OCI-LY7 (cell line): ENCODE measurements around the gene UBE2E1. TPM values are rescaled to one million over a fixed set of nuclear protein-coding genes. Genes with fewer than 3 reads are reported as not detected.

ENCODE experiments used
- BruUV-seq: library from RNA; stranded (reverse); fragments of 400-500 nt; replicated peaks from 2 replicates; lab custom pipeline; 2021; lab: Mats Ljungman, UMichigan
- CTCF ChIA-PET: fragments of 300-600 bp; sonication (Branson Sonifier 250); formaldehyde crosslinking; loops from one replicate; lab custom pipeline; 2022; ENCODE audit warnings: antibody characterized with exemption; ENCODE audit not compliant: unreplicated experiment; lab: Charles Lee
- POLR2A ChIA-PET: fragments of 300-600 bp; sonication (Branson Sonifier 250); formaldehyde crosslinking; loops from one replicate; lab custom pipeline; 2022; ENCODE audit warnings: antibody characterized with exemption; lab: Charles Lee
- DNase-seq: peaks from one replicate; pipeline ENCODE4 v3.0.0-alpha.2; 2015; ENCODE audit warnings: low spot score
- H2AFZ ChIP-seq: fragments of 200-600 bp; sonication (generic), shearing (Covaris generic); 2 replicates; pipeline ENCODE4 v1.6.1; 2014; ENCODE audit warnings: mild to moderate bottlenecking, antibody characterized with exemption, low read length, moderate library complexity
- H3K27ac ChIP-seq: fragments of 200-600 bp; sonication (generic); 2 replicates; pipeline ENCODE4 v1.5.1; 2014; ENCODE audit warnings: mixed run types, low read depth, mild to moderate bottlenecking, moderate library complexity, low read length, inconsistent platforms; ENCODE audit not compliant: poor library complexity, severe bottlenecking
- H3K36me3 ChIP-seq: fragments of 200-600 bp; sonication (generic); 2 replicates; pipeline ENCODE4 v1.6.1; 2014; ENCODE audit warnings: mild to moderate bottlenecking, antibody characterized with exemption, low read length, moderate library complexity, mixed read lengths; ENCODE audit not compliant: insufficient read depth
- H3K4me1 ChIP-seq: fragments of 200-600 bp; sonication (generic); 2 replicates; pipeline ENCODE4 v1.5.1; 2014; ENCODE audit warnings: mild to moderate bottlenecking, low read length; ENCODE audit not compliant: insufficient read depth, poor library complexity, severe bottlenecking
- H3K4me2 ChIP-seq: fragments of 200-600 bp; sonication (generic); 2 replicates; pipeline ENCODE4 v1.6.1; 2014; ENCODE audit warnings: mild to moderate bottlenecking, low read length
- H3K4me3 ChIP-seq: fragments of 200-600 bp; sonication (generic); 2 replicates; pipeline ENCODE4 v1.5.1; 2014; ENCODE audit warnings: mild to moderate bottlenecking, low read depth, low read length; ENCODE audit not compliant: poor library complexity, severe bottlenecking
- H3K79me2 ChIP-seq: fragments of 200-600 bp; sonication (generic); 2 replicates; pipeline ENCODE4 v1.6.1; 2016; ENCODE audit warnings: low read depth, mild to moderate bottlenecking, low read length, moderate library complexity, mixed read lengths; ENCODE audit not compliant: insufficient read depth
- H3K9me2 ChIP-seq: fragments of 200-600 bp; sonication (generic); 2 replicates; pipeline ENCODE4 v1.6.1; 2016; ENCODE audit warnings: mild to moderate bottlenecking, low read length, mixed read lengths; ENCODE audit not compliant: insufficient read depth
- H3K9me3 ChIP-seq: fragments of 200-600 bp; sonication (generic); 2 replicates; pipeline ENCODE4 v1.6.1; 2014; ENCODE audit warnings: mild to moderate bottlenecking, mixed run types, low read length, mixed read lengths
- H4K20me1 ChIP-seq: fragments of 200-600 bp; sonication (generic); 2 replicates; pipeline ENCODE4 v1.6.1; 2014; ENCODE audit warnings: mild to moderate bottlenecking, antibody characterized with exemption, low read length, moderate library complexity, mixed read lengths; ENCODE audit not compliant: insufficient read depth
- EZH2phosphoT487 ChIP-seq: fragments of 200-600 bp; sonication (generic); IDR thresholded peaks from 2 replicates; pipeline ENCODE4 v1.6.1; 2018; ENCODE audit warnings: low read depth, borderline replicate concordance, mild to moderate bottlenecking, mixed run types, antibody characterized with exemption, low read length, moderate library complexity, mixed read lengths
- intact Hi-C: fragments of 100-400 bp; cut with micrococcal nuclease; formaldehyde crosslinking; loops from one replicate; pipeline ENCODE4 v1.10.0; 2022; ENCODE audit not compliant: unreplicated experiment
- total RNA-seq, 2 experiments: library from RNA; depleted of rRNA in 1 of 2; stranded (reverse); fragments of >200 nt in 1 of 2; shearing (Covaris generic) in 1 of 2; gene quantifications; 2 replicates each; pipeline ENCODE4 v1.2.3, GENCODE V29; 2014 to 2022
- TF ChIP-seq, protein P1 (sequence below): fragments of 200-600 bp; sonication (generic); conservative IDR thresholded peaks from 2 replicates; pipeline ENCODE4 v1.5.1; 2014; ENCODE audit warnings: mild to moderate bottlenecking, antibody characterized with exemption, low read length, moderate library complexity, mixed read lengths

The UBE2E1 gene
- total RNA-seq, 2 experiments from 2014 or later, result 126 to 142 TPM

DNA sequence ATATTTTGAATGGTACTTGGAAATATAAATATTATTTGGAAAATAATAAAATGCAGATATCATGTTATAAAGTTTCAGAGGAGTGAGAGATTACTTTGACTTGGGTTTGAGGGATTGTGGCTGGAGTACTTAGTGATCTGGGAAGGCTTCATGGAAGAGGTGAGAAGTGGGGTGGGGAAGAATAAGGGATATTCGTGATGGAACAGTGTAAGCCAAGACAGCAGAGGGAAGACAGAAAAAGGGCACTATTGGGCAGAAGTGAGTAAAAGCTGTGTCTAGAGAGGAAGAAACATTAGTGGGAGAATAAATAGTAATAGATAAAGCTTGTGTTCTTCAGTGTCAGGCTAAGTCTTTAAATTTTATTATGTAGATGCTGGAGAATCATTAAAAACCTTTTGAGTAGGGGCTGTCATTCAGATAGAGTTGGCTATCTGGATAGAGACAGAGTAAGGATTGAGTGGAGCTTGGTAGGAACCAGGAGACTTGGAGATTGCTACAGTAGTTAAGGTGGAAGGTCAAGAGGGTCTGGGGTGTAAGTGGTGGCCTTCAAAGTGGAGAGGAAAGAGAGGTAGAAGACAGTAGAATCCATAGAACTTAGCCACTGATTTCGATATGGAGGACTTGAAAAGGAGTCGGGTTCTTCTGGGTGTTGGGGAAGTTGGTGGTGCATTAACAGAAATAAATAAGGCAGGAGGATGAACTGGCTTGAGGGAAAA, 11.9 kb downstream of the UBE2E1 start:
- Histone ChIP-seq H3K36me3 (peaks cover 65% of the 10 kb centered on the region), H3K9me2 (no peaks in the 10 kb centered on the region), H3K4me2 (no peak overlapping the region), H2AFZ (no peak overlapping the region), H3K4me1 (peaks cover 4% of the 10 kb centered on the region), H3K4me3 (no peak overlapping the region), H4K20me1 (peaks cover 14% of the 10 kb centered on the region), H3K9me3 (no peaks in the 10 kb centered on the region), H3K79me2 (peaks cover 31% of the 10 kb centered on the region; the same call in 1 of the 2 replicates), H3K27ac (no peak overlapping the region)
- TF ChIP-seq, protein P1, sequence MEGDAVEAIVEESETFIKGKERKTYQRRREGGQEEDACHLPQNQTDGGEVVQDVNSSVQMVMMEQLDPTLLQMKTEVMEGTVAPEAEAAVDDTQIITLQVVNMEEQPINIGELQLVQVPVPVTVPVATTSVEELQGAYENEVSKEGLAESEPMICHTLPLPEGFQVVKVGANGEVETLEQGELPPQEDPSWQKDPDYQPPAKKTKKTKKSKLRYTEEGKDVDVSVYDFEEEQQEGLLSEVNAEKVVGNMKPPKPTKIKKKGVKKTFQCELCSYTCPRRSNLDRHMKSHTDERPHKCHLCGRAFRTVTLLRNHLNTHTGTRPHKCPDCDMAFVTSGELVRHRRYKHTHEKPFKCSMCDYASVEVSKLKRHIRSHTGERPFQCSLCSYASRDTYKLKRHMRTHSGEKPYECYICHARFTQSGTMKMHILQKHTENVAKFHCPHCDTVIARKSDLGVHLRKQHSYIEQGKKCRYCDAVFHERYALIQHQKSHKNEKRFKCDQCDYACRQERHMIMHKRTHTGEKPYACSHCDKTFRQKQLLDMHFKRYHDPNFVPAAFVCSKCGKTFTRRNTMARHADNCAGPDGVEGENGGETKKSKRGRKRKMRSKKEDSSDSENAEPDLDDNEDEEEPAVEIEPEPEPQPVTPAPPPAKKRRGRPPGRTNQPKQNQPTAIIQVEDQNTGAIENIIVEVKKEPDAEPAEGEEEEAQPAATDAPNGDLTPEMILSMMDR, result no peak
- TF ChIP-seq EZH2phosphoT487, result no peak
- intact Hi-C loops, result no loop called here
- DNase-seq, result no peak
- ChIA-PET CTCF (no interaction called here), POLR2A (interaction anchor here (0.6 to 1.6 kb wide), 3 partner anchors 10 to 45 kb away, joined by 3 to 7 read pairs (median 4); no protein-coding TSS in a partner anchor)
- BruUV-seq, result no TSS peak

DNA sequence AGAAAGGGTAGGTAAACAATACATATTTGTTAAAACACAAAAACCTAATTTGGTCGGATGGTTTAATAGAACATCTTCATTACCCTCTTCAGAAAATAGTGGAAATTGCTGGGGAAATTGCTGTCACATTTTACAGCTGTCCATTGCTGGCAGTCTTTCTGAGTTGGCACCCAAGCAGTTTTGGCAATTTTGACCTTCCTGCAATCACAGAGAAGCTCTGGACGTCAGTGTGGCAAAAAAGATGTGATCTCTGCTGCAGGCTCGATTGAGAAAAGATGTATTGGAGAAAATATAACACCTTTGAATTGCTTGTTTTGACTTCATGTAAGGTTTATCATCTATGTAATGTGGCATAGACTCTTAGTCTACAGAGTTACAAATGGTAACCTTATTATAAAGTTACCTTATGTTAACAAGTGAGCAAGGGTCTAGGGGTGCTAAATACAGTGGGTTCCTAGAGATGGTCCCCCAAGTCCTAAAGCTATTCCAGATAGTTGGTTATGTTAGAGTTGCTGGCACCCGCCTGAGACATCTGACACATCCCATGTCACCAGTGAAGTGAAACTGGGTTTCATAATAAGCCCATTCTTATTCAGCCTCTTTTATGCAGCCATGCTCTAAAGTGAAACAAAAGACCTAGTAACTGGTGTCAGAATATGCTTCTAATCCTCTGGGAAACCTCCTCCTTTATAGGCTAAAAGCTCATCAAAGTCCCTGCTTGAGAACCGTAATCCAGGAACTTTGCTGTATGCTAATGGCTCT, 14.0 kb downstream of the UBE2E1 start:
- CTCF ChIA-PET, result no interaction called here
- POLR2A ChIA-PET, result interaction anchor here (0.6 to 1.0 kb wide), 4 partner anchors 12 to 386 kb away, joined by 3 to 8 read pairs (median 4); no protein-coding TSS in a partner anchor

More for the DNA sequence above, 14.0 kb downstream of the UBE2E1 start:
- no peak overlapping the region for H3K4me2 ChIP-seq
- no peaks in the 10 kb centered on the region for H3K9me3 ChIP-seq
- H3K4me1 ChIP-seq, result peaks cover 15% of the 10 kb centered on the region
- no TSS peak for BruUV-seq
- peaks cover 58% of the 10 kb centered on the region for H3K36me3 ChIP-seq
- H2AFZ ChIP-seq, result no peak overlapping the region
- peaks cover 28% of the 10 kb centered on the region for H4K20me1 ChIP-seq
- H3K9me2 ChIP-seq, result no peaks in the 10 kb centered on the region
- intact Hi-C loops, result no loop called here
- H3K27ac ChIP-seq, result no peak overlapping the region
- no peak overlapping the region for H3K4me3 ChIP-seq
- TF ChIP-seq EZH2phosphoT487, result no peak
- TF ChIP-seq, protein P1, result no peak
- DNase-seq, result no peak
- peaks cover 31% of the 10 kb centered on the region; the same call in 1 of the 2 replicates for H3K79me2 ChIP-seq
